ENCODE data around the gene SRGAP3.

The SRGAP3 gene

GRCh38 chr3:9206287-9206686 is 43.2 kb downstream of the SRGAP3 start:
- H3K4me3 ChIP-seq (ENCODE audit: low read length) = peak overlapping the region; percentile 71
- peak overlapping the region; percentile 99 for H3K4me2 ChIP-seq (ENCODE audit: low read length)
- TF ChIP-seq EZH2phosphoT487 (IDR thresholded peaks at IDR 0.05; ENCODE audit: low read depth) (no peak), CTCF (IDR thresholded peaks at IDR 0.05; ENCODE audit: low read depth, low read length) (no peak)
- H3K36me3 ChIP-seq (replicated peaks; ENCODE audit: low read depth, low read length) = peaks cover 5% of the 10 kb centered on the region
- peak overlapping the region; percentile 89 for H3K27ac ChIP-seq (ENCODE audit: low read length)
- no peaks in the 10 kb centered on the region for H4K20me1 ChIP-seq (ENCODE audit: insufficient read depth, low read length)
- H3K4me1 ChIP-seq (ENCODE audit: low read length) = peaks cover 50% of the 10 kb centered on the region
- H3K27me3 ChIP-seq (ENCODE audit: low read depth, low read length) = no peaks in the 10 kb centered on the region
- H3K9ac ChIP-seq (ENCODE audit: low read length) = peak overlapping the region; percentile 44
- no peaks in the 10 kb centered on the region for H3K9me3 ChIP-seq (ENCODE audit: insufficient read depth, low read length)
- H3K79me2 ChIP-seq (ENCODE audit: low read length) = no peaks in the 10 kb centered on the region
- H2AFZ ChIP-seq (ENCODE audit: low read depth, low read length) = 0 out of 2 replicates have a peak overlapping the region, but pooled peaks have one; percentile 14

DNA sequence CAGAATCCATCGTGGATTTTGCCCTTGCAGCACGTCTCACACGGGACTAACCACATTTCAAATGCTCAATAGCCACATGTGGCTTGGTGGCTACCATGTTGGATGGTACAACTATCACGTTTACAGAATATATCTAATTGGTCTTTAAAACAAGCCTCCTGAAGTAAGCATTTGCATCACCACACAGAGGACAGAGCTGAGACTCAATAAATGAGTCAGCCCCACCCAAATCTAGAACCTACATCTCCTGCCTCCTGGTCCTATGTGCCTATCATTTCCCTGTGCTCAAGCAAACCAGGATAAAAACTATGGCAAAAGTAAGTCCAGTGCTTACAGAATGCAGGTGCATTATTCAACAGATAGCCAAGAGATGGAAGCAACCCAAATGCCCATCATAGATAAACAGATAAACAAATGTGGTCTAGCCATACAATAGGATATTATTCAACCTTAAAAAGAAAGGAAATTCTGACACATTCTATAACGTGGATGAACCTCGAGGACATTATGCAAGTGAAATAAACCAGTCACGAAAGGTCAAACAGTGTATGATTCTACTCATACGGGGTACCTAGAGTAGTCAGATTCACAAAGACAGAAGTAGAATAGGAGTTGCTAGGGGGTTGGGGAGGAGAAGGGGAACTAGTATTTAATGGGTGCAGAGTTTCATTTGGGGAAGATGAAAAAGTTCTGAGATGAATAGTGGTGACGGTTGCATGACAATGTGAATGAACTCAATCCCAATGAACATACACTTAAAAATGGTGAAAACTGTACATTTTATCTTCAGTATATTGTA is 43.9 kb downstream of the SRGAP3 start:
- peaks cover 5% of the 10 kb centered on the region for H3K36me3 ChIP-seq (replicated peaks; ENCODE audit: low read depth, low read length)
- peak overlapping the region; percentile 89 for H3K27ac ChIP-seq (ENCODE audit: low read length)
- H3K4me2 ChIP-seq (ENCODE audit: low read length) = peak overlapping the region; percentile 99
- peak overlapping the region; percentile 57 for H3K9ac ChIP-seq (ENCODE audit: low read length)
- H2AFZ ChIP-seq (ENCODE audit: low read depth, low read length) = no peak overlapping the region
- peak overlapping the region; percentile 71 for H3K4me3 ChIP-seq (ENCODE audit: low read length)
- no peak for TF ChIP-seq EZH2phosphoT487 (IDR thresholded peaks at IDR 0.05; ENCODE audit: low read depth)
- no peak for TF ChIP-seq CTCF (IDR thresholded peaks at IDR 0.05; ENCODE audit: low read depth, low read length)
- H4K20me1 ChIP-seq (ENCODE audit: insufficient read depth, low read length) = no peaks in the 10 kb centered on the region
- H3K9me3 ChIP-seq (ENCODE audit: insufficient read depth, low read length) = no peaks in the 10 kb centered on the region
- H3K27me3 ChIP-seq (ENCODE audit: low read depth, low read length) = no peaks in the 10 kb centered on the region
- H3K4me1 ChIP-seq (ENCODE audit: low read length) = peaks cover 43% of the 10 kb centered on the region
- no peaks in the 10 kb centered on the region for H3K79me2 ChIP-seq (ENCODE audit: low read length)

- Histone ChIP-seq H3K27me3 (ENCODE audit: low read depth, low read length) (no peaks in the 10 kb centered on the region), H3K4me3 (ENCODE audit: low read length) (no peak overlapping the region), H3K79me2 (ENCODE audit: low read length) (no peaks in the 10 kb centered on the region), H3K27ac (ENCODE audit: low read length) (no peak overlapping the region), H3K4me1 (ENCODE audit: low read length) (peaks cover 42% of the 10 kb centered on the region), H3K36me3 (replicated peaks; ENCODE audit: low read depth, low read length) (peaks cover 5% of the 10 kb centered on the region), H2AFZ (ENCODE audit: low read depth, low read length) (no peak overlapping the region), H3K4me2 (ENCODE audit: low read length) (no peak overlapping the region), H3K9ac (ENCODE audit: low read length) (no peak overlapping the region), H4K20me1 (ENCODE audit: insufficient read depth, low read length) (no peaks in the 10 kb centered on the region), H3K9me3 (ENCODE audit: insufficient read depth, low read length) (no peaks in the 10 kb centered on the region)
- TF ChIP-seq CTCF (IDR thresholded peaks at IDR 0.05; ENCODE audit: low read depth, low read length) (no peak), EZH2phosphoT487 (IDR thresholded peaks at IDR 0.05; ENCODE audit: low read depth) (no peak)
Measured at GRCh38 chr3:9204253-9204992, 45.0 kb downstream of the SRGAP3 start.

DNA sequence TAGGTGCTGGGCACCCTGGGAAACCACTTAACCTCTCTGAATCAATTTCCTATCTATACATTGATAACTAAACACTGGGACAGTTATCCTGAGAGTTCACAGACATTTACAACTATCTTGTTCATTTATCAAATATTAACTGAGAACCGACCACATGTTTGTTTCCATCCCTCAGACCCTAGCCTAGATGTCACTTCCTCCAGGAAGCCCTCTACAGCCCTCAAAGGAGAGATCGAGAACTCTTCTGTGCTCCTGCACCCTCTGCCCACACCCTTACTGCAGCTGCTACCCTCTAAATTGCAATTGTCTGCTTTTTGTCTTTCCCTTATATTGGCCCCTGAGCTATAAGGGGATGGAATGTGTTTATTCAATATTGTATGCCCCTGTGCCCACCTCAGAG is 46.1 kb downstream of the SRGAP3 start:
- H3K4me3 ChIP-seq (ENCODE audit: low read length) = no peak overlapping the region
- peaks cover 47% of the 10 kb centered on the region for H3K4me1 ChIP-seq (ENCODE audit: low read length)
- TF ChIP-seq CTCF (IDR thresholded peaks at IDR 0.05; ENCODE audit: low read depth, low read length) = no peak
- TF ChIP-seq EZH2phosphoT487 (IDR thresholded peaks at IDR 0.05; ENCODE audit: low read depth) = no peak
- H3K27ac ChIP-seq (ENCODE audit: low read length) = no peak overlapping the region
- no peaks in the 10 kb centered on the region for H4K20me1 ChIP-seq (ENCODE audit: insufficient read depth, low read length)
- no peaks in the 10 kb centered on the region for H3K27me3 ChIP-seq (ENCODE audit: low read depth, low read length)
- H3K9me3 ChIP-seq (ENCODE audit: insufficient read depth, low read length) = no peaks in the 10 kb centered on the region
- no peaks in the 10 kb centered on the region for H3K79me2 ChIP-seq (ENCODE audit: low read length)
- peaks cover 5% of the 10 kb centered on the region for H3K36me3 ChIP-seq (replicated peaks; ENCODE audit: low read depth, low read length)
- H3K9ac ChIP-seq (ENCODE audit: low read length) = no peak overlapping the region
- H3K4me2 ChIP-seq (ENCODE audit: low read length) = no peak overlapping the region
- no peak overlapping the region for H2AFZ ChIP-seq (ENCODE audit: low read depth, low read length)

Measured in OCI-LY3 (cell line).